IMR-90 (cell line): ENCODE results near the gene ELF5. TPM values are rescaled to one million over a fixed set of nuclear protein-coding genes. Genes with fewer than 3 reads are reported as not detected.

Source experiments
- ATAC-seq: fragments of 200-7000 bp; cut with Tn5 transposase; 2 replicates; pipeline ENCODE4 v1.9.1; 2020; ENCODE audit warnings: low read depth, mild to moderate bottlenecking, moderate library complexity
- BruUV-seq: library from RNA; stranded (reverse); fragments of 400-500 nt; replicated peaks from 2 replicates; lab custom pipeline; 2021; lab: Mats Ljungman, UMichigan
- CTCF ChIA-PET: fragments of 300-600 bp; formaldehyde crosslinking; extraction: SDS; loops from one replicate; lab custom pipeline; 2021; ENCODE audit warnings: antibody characterized with exemption; lab: Yijun Ruan, JAX
- POLR2A ChIA-PET: fragments of 300-600 bp; sonication (Branson Sonifier 250); formaldehyde crosslinking; loops from one replicate; lab custom pipeline; 2022; ENCODE audit warnings: antibody characterized with exemption; ENCODE audit not compliant: unreplicated experiment; lab: Charles Lee
- DNase-seq: peaks from one replicate; pipeline ENCODE4 v3.0.0; 2013
- H2AFZ ChIP-seq: replicated peaks from 2 replicates; pipeline ENCODE3; 2013; ENCODE audit warnings: low read length, mild to moderate bottlenecking; ENCODE audit not compliant: poor library complexity
- H2AK5ac ChIP-seq: 2 replicates; pipeline ENCODE4 v1.6.1; 2013; ENCODE audit warnings: low read depth, low read length, inconsistent platforms
- H2AK9ac ChIP-seq: replicated peaks from 2 replicates; pipeline ENCODE3; 2013; ENCODE audit warnings: mild to moderate bottlenecking, low read depth, low read length, moderate library complexity; ENCODE audit not compliant: poor library complexity
- H2BK120ac ChIP-seq: 2 replicates; pipeline ENCODE4 v1.6.1; 2013; ENCODE audit warnings: low read depth, low read length, inconsistent platforms
- H2BK15ac ChIP-seq: 3 replicates; pipeline ENCODE4 v1.6.1; 2013; ENCODE audit warnings: low read depth, low read length, inconsistent platforms
- H2BK20ac ChIP-seq: 2 replicates; pipeline ENCODE4 v1.6.1; 2013; ENCODE audit warnings: low read depth, mild to moderate bottlenecking, inconsistent platforms, low read length, moderate library complexity
- H2BK5ac ChIP-seq: 2 replicates; pipeline ENCODE4 v1.6.1; 2013; ENCODE audit warnings: mild to moderate bottlenecking, low read depth, low read length, inconsistent platforms; ENCODE audit not compliant: poor library complexity, severe bottlenecking
- H3K14ac ChIP-seq: replicated peaks from 2 replicates; pipeline ENCODE4 v1.6.1; 2013; ENCODE audit warnings: low read depth, low read length, inconsistent platforms
- H3K18ac ChIP-seq: 2 replicates; pipeline ENCODE4 v1.6.1; 2013; ENCODE audit warnings: low read depth, low read length, control low read depth
- H3K23ac ChIP-seq: 2 replicates; pipeline ENCODE4 v1.6.1; 2013; ENCODE audit warnings: low read depth, low read length, inconsistent platforms
- H3K27ac ChIP-seq: 2 replicates; pipeline ENCODE4 v1.5.1; 2013; ENCODE audit warnings: mild to moderate bottlenecking, control low read depth, low read length; ENCODE audit not compliant: insufficient read depth
- H3K27me3 ChIP-seq: 2 replicates; pipeline ENCODE4 v1.6.1; 2013; ENCODE audit warnings: low read length; ENCODE audit not compliant: control insufficient read depth, insufficient read depth
- H3K36me3 ChIP-seq: 2 replicates; pipeline ENCODE4 v1.6.1; 2013; ENCODE audit warnings: low read length, mixed read lengths; ENCODE audit not compliant: control insufficient read depth, insufficient read depth
- H3K4ac ChIP-seq: 2 replicates; pipeline ENCODE4 v1.6.1; 2013; ENCODE audit warnings: low read depth, low read length, inconsistent platforms
- H3K4me1 ChIP-seq: 2 replicates; pipeline ENCODE4 v1.6.1; 2013; ENCODE audit warnings: low read length, mixed read lengths; ENCODE audit not compliant: control insufficient read depth, insufficient read depth
- H3K4me2 ChIP-seq: 2 replicates; pipeline ENCODE4 v1.6.1; 2013; ENCODE audit warnings: low read depth, mild to moderate bottlenecking, control low read depth, low read length, moderate library complexity
- H3K4me3 ChIP-seq: 2 replicates; pipeline ENCODE4 v1.5.1; 2013; ENCODE audit warnings: low read depth, mild to moderate bottlenecking, control low read depth, low read length, moderate library complexity; ENCODE audit not compliant: insufficient read depth
- H3K56ac ChIP-seq: 2 replicates; pipeline ENCODE4 v1.6.1; 2013; ENCODE audit warnings: low read length, inconsistent platforms; ENCODE audit not compliant: insufficient read depth; ENCODE audit errors: extremely low read depth
- H3K79me1 ChIP-seq, 2 experiments: 2 replicates each; pipeline ENCODE4 v1.6.1; 2013; ENCODE audit warnings: low read length in 2 of 2, inconsistent platforms in 1 of 2, low read depth in 1 of 2
- H3K9ac ChIP-seq: 2 replicates; pipeline ENCODE4 v1.6.1; 2013; ENCODE audit warnings: low read depth, low read length, control low read depth
- H3K9me1 ChIP-seq: 2 replicates; pipeline ENCODE4 v1.6.1; 2013; ENCODE audit warnings: low read length, inconsistent platforms; ENCODE audit not compliant: insufficient read depth
- H3K9me3 ChIP-seq: 2 replicates; pipeline ENCODE4 v1.6.1; 2013; ENCODE audit warnings: low read length; ENCODE audit not compliant: control insufficient read depth, insufficient read depth
- H4K20me1 ChIP-seq: 2 replicates; pipeline ENCODE4 v1.6.1; 2013; ENCODE audit warnings: low read length, inconsistent platforms; ENCODE audit not compliant: insufficient read depth
- H4K5ac ChIP-seq: 2 replicates; pipeline ENCODE4 v1.6.1; 2013; ENCODE audit warnings: mild to moderate bottlenecking, low read depth, low read length, control low read depth
- H4K8ac ChIP-seq, 2 experiments: 2 replicates each; pipeline ENCODE4 v1.6.1; 2013; ENCODE audit warnings: low read depth in 2 of 2, low read length in 2 of 2, control low read depth in 1 of 2, inconsistent platforms in 1 of 2
- H4K91ac ChIP-seq: 2 replicates; pipeline ENCODE4 v1.6.1; 2013; ENCODE audit warnings: low read depth, low read length, inconsistent platforms; ENCODE audit not compliant: insufficient read depth
- BHLHE40 ChIP-seq: fragments of 150-350 bp; IDR thresholded peaks from 2 replicates; pipeline ENCODE4 v1.6.1; 2016; ENCODE audit warnings: mild to moderate bottlenecking, low read depth, low read length
- CEBPB ChIP-seq: IDR thresholded peaks from 2 replicates; pipeline ENCODE4 v1.6.1; 2012; ENCODE audit warnings: low read depth, low read length, improper control_type of control experiment
- CHD1 ChIP-seq: IDR thresholded peaks from 2 replicates; pipeline ENCODE4 v1.6.1; 2012; ENCODE audit warnings: low read depth, low read length, improper control_type of control experiment
- CTCF ChIP-seq: conservative IDR thresholded peaks from 2 replicates; pipeline ENCODE4 v1.5.1; 2012; ENCODE audit warnings: mild to moderate bottlenecking, low read depth, low read length, improper control_type of control experiment
- FOS ChIP-seq: fragments of 150-350 bp; IDR thresholded peaks from 2 replicates; pipeline ENCODE4 v1.6.1; 2016; ENCODE audit warnings: low read depth, low read length
- MAFK ChIP-seq: IDR thresholded peaks from 2 replicates; pipeline ENCODE4 v1.6.1; 2012; ENCODE audit warnings: low read depth, low read length, improper control_type of control experiment
- MAZ ChIP-seq: IDR thresholded peaks from 2 replicates; pipeline ENCODE4 v1.6.1; 2012; ENCODE audit warnings: low read depth, mild to moderate bottlenecking, low read length, improper control_type of control experiment, moderate library complexity, borderline replicate concordance
- MXI1 ChIP-seq: IDR thresholded peaks from 2 replicates; pipeline ENCODE4 v1.6.1; 2012; ENCODE audit warnings: low read depth, mild to moderate bottlenecking, low read length, moderate library complexity, borderline replicate concordance
- NFE2L2 ChIP-seq: fragments of 150-350 bp; IDR thresholded peaks from 2 replicates; pipeline ENCODE4 v1.6.1; 2016; ENCODE audit warnings: low read depth, mild to moderate bottlenecking, low read length
- POLR2A ChIP-seq: IDR thresholded peaks from 2 replicates; pipeline ENCODE4 v1.6.1; 2012; ENCODE audit warnings: mild to moderate bottlenecking, low read depth, low read length
- RAD21 ChIP-seq: IDR thresholded peaks from 2 replicates; pipeline ENCODE4 v1.6.1; 2012; ENCODE audit warnings: low read length, improper control_type of control experiment
- RCOR1 ChIP-seq: IDR thresholded peaks from 2 replicates; pipeline ENCODE4 v1.6.1; 2012; ENCODE audit warnings: mild to moderate bottlenecking, low read length, improper control_type of control experiment; ENCODE audit not compliant: insufficient replicate concordance
- RFX5 ChIP-seq: IDR thresholded peaks from 2 replicates; pipeline ENCODE4 v1.8.0; 2012; ENCODE audit warnings: low read depth, mild to moderate bottlenecking, low read length, moderate library complexity
- SMC3 ChIP-seq: fragments of 150-350 bp; IDR thresholded peaks from 2 replicates; pipeline ENCODE4 v1.6.1; 2016; ENCODE audit warnings: low read depth, mild to moderate bottlenecking, antibody characterized with exemption, low read length, moderate library complexity
- WGBS, 2 experiments: methylation state at CpG; one replicate each; pipeline versions ENCODE4 v1.1.5 to v1.1.7; 2013; ENCODE audit warnings: missing lambda C conversion rate in 2 of 2; ENCODE audit not compliant: insufficient read length in 1 of 2; ENCODE audit errors: extremely low coverage in 2 of 2; 5-methylcytosine and 5-hydroxymethylcytosine counted together
- dilution Hi-C: fragments of 300-500 bp; cut with HindIII; formaldehyde crosslinking; loops from one replicate; pipeline ENCODE4 v1.14.3; 2018; ENCODE audit warnings: low sequenced_read_pairs; ENCODE audit not compliant: unreplicated experiment
- in situ Hi-C: fragments of 300-500 bp; cut with MboI; formaldehyde crosslinking; loops from 3 replicates; pipeline ENCODE4 v1.14.3; 2019; ENCODE audit warnings: low sequenced_read_pairs, inconsistent platforms, mixed read lengths
- intact Hi-C: fragments of 100-400 bp; cut with micrococcal nuclease; formaldehyde crosslinking; loops from 2 replicates; pipeline ENCODE4 v1.10.0; 2022
- polyA plus RNA-seq, 3 experiments: library from polyadenylated mRNA; depleted of rRNA; stranded (reverse); fragments of >200 nt; gene quantifications; 2 replicates each; pipeline ENCODE4 v1.2.3, GENCODE V29; 2012; ENCODE audit warnings: low replicate concordance in 1 of 3
- total RNA-seq: library from RNA; depleted of rRNA; stranded (reverse); fragments of >200 nt; gene quantifications from 2 replicates; pipeline ENCODE4 v1.2.3, GENCODE V29; 2012
- TF ChIP-seq, protein P1 (sequence below): fragments of 150-350 bp; IDR thresholded peaks from 2 replicates; pipeline ENCODE4 v1.6.1; 2016; ENCODE audit warnings: low read depth, mild to moderate bottlenecking, low read length, moderate library complexity, borderline replicate concordance
- TF ChIP-seq, protein P2 (sequence below): fragments of 150-350 bp; IDR thresholded peaks from 2 replicates; pipeline ENCODE4 v1.6.1; 2017; ENCODE audit warnings: mild to moderate bottlenecking, antibody characterized with exemption, low read length, low read depth

The ELF5 gene
- total and polyA plus RNA-seq, 2 of the 4 experiments (the other 2 are of a cell fraction): not detected

DNA sequence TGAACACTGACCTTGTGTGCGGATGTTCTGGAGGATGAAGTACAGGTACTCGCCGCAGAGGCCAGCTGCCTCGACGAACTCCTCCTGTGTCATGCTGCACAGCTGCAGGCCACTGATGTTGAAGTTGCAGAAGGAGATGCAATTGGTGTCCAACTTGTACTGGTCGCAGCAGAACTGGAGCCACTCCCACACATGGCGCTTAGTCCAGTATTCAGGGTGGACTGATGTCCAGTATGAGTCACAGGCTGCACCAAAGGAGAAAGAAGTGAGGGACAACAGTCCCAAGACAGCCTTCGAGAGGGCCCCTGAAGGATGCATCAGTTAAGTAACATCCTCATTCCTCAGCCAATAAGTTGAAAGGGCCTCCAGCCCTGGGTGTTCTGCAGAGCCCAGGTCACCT, 20.1 kb downstream of the ELF5 start:
- Histone ChIP-seq H3K4me2 (no peak overlapping the region), H3K4me1 (no peaks in the 10 kb centered on the region), H4K91ac (no peak overlapping the region), H3K27me3 (peaks cover 43% of the 10 kb centered on the region), H2AK9ac (no peak overlapping the region), H3K9me3 (no peaks in the 10 kb centered on the region), H2AFZ (no peak overlapping the region), H2BK15ac (no peak overlapping the region), H3K14ac (no peak overlapping the region), H3K4me3 (no peak overlapping the region), H3K23ac (no peak overlapping the region), H3K9me1 (no peaks in the 10 kb centered on the region), H3K56ac (no peak overlapping the region), H4K5ac (no peak overlapping the region), H3K18ac (no peak overlapping the region), H4K8ac (no peak overlapping the region), H3K9ac (no peak overlapping the region), H4K20me1 (no peaks in the 10 kb centered on the region), H2BK20ac (no peak overlapping the region), H3K4ac (no peak overlapping the region), H2BK5ac (no peak overlapping the region), H3K79me1 (no peaks in the 10 kb centered on the region), H2AK5ac (no peak overlapping the region), H3K27ac (no peak overlapping the region), H2BK120ac (no peak overlapping the region), H3K36me3 (no peaks in the 10 kb centered on the region)
- no TSS peak for BruUV-seq
- no peak for ATAC-seq
- no peak for TF ChIP-seq CEBPB
- no peak for TF ChIP-seq POLR2A
- no peak for TF ChIP-seq FOS
- TF ChIP-seq MAFK: no peak
- TF ChIP-seq, protein P1, sequence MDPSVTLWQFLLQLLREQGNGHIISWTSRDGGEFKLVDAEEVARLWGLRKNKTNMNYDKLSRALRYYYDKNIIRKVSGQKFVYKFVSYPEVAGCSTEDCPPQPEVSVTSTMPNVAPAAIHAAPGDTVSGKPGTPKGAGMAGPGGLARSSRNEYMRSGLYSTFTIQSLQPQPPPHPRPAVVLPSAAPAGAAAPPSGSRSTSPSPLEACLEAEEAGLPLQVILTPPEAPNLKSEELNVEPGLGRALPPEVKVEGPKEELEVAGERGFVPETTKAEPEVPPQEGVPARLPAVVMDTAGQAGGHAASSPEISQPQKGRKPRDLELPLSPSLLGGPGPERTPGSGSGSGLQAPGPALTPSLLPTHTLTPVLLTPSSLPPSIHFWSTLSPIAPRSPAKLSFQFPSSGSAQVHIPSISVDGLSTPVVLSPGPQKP: no peak
- TF ChIP-seq SMC3: no peak
- no peak for TF ChIP-seq RFX5
- TF ChIP-seq, protein P2, sequence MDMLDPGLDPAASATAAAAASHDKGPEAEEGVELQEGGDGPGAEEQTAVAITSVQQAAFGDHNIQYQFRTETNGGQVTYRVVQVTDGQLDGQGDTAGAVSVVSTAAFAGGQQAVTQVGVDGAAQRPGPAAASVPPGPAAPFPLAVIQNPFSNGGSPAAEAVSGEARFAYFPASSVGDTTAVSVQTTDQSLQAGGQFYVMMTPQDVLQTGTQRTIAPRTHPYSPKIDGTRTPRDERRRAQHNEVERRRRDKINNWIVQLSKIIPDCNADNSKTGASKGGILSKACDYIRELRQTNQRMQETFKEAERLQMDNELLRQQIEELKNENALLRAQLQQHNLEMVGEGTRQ: no peak
- no peak for TF ChIP-seq CTCF
- no peak for TF ChIP-seq NFE2L2
- TF ChIP-seq MAZ: no peak
- TF ChIP-seq RAD21: no peak
- TF ChIP-seq CHD1: no peak
- no peak for TF ChIP-seq RCOR1
- no peak for TF ChIP-seq MXI1
- no peak for TF ChIP-seq BHLHE40
- CTCF ChIA-PET: no interaction called here
- dilution Hi-C loops (no loop called here), intact Hi-C loops (loop anchor here (2.0 to 10.0 kb wide), 3 partner anchors 135 to 499 kb away; partner anchors contain the start of gene ABTB2), in situ Hi-C loops (loop anchor here (5.0 to 10.0 kb wide), 2 partner anchors 126 to 319 kb away; no protein-coding TSS in a partner anchor)
- POLR2A ChIA-PET: no interaction called here
- WGBS, 2 experiments: no CpG with 5 or more reads among the region's 8 CpGs
- no peak for DNase-seq
